ENCODE measurements around the gene CMAS.

- TF ChIP-seq EZH2 (IDR thresholded peaks at IDR 0.05; ENCODE audit: borderline replicate concordance, low read depth, low read length, poor library complexity, severe bottlenecking): no peak
- TF ChIP-seq CTCF (conservative IDR thresholded peaks at IDR 0.05; ENCODE audit: low read depth, low read length): no peak
Measured at GRCh38 chr12:22038734-22039133, 7.3 kb upstream of the CMAS start.
